ENCODE data around the gene EPHB1.

DNA sequence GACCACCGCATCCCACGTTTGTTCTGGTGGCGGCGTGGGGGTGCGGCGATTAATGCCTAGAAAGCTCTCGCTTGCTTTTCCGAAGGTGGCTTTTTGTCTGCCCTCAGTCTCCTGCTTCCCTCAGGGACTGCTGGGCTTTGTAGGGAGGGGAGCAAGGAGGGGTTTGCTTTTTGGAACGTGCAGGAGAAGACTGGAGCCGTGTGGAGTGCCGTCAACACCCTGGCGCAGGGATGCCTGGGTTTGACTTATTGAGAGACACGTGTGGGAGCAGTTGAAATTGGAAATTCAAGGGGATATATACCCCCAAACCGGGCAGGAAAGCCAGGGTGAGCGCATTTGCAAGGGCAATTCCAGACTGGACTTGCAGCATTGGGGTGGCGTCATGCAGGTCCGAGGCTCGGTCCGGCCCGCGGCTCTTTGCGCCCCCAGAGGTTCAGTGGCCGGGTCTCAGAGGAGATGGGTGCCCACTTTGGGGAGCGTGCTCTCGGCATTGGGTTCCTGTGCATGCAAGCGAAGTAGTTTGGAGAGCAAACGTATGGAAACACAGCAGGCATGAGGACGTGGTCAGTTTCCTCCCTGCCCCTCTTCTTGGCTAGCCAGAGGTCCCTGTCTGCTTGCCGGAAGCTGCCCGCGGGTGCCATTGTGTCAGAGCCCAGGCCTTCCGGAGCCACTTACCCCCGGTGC is 2.1 kb downstream of the EPHB1 start:
- TF ChIP-seq POLR2AphosphoS5 (IDR thresholded peaks at IDR 0.05) (no peak), POLR2A (IDR thresholded peaks at IDR 0.05) (no peak)
- TF ChIP-seq, protein P1, sequence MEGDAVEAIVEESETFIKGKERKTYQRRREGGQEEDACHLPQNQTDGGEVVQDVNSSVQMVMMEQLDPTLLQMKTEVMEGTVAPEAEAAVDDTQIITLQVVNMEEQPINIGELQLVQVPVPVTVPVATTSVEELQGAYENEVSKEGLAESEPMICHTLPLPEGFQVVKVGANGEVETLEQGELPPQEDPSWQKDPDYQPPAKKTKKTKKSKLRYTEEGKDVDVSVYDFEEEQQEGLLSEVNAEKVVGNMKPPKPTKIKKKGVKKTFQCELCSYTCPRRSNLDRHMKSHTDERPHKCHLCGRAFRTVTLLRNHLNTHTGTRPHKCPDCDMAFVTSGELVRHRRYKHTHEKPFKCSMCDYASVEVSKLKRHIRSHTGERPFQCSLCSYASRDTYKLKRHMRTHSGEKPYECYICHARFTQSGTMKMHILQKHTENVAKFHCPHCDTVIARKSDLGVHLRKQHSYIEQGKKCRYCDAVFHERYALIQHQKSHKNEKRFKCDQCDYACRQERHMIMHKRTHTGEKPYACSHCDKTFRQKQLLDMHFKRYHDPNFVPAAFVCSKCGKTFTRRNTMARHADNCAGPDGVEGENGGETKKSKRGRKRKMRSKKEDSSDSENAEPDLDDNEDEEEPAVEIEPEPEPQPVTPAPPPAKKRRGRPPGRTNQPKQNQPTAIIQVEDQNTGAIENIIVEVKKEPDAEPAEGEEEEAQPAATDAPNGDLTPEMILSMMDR (IDR thresholded peaks at IDR 0.05) = no peak
